ENCODE measurements around the gene MYO18B. TPM values are rescaled to one million over a fixed set of nuclear protein-coding genes. Genes with fewer than 3 reads are reported as not detected.

The MYO18B gene
- total RNA-seq, 1 experiment from 2014 or later, result 0.05 TPM

DNA sequence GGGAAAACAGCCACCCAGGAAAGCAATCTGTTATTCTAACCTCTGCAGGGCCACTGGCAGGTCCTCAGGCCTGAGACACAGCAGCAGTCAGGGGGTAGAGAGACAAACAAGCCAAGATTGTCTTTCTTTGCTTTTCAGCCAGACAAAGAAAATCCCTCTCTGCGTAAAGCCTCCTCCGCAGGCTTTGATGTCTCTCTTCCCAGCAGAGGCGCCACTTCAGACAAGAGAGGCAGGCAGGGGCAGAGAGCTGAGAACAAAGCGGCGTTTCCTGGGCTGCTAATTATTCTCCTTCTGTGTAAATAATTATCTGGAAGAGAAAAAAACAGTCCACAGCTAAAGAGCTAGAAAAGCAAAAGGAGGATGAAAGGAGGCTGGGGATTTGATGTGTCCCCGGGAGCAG is 324.5 kb downstream of the MYO18B start (continued):
- TF ChIP-seq, protein P1, sequence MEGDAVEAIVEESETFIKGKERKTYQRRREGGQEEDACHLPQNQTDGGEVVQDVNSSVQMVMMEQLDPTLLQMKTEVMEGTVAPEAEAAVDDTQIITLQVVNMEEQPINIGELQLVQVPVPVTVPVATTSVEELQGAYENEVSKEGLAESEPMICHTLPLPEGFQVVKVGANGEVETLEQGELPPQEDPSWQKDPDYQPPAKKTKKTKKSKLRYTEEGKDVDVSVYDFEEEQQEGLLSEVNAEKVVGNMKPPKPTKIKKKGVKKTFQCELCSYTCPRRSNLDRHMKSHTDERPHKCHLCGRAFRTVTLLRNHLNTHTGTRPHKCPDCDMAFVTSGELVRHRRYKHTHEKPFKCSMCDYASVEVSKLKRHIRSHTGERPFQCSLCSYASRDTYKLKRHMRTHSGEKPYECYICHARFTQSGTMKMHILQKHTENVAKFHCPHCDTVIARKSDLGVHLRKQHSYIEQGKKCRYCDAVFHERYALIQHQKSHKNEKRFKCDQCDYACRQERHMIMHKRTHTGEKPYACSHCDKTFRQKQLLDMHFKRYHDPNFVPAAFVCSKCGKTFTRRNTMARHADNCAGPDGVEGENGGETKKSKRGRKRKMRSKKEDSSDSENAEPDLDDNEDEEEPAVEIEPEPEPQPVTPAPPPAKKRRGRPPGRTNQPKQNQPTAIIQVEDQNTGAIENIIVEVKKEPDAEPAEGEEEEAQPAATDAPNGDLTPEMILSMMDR (IDR thresholded peaks at IDR 0.05 in 2 of 3, conservative IDR thresholded peaks at IDR 0.05 in 1 of 3; ENCODE audit: borderline replicate concordance in 1 of 3, insufficient read depth in 1 of 3, low read depth in 2 of 3, low read length in 2 of 3), result no peak
- no peak for TF ChIP-seq RAD21 (IDR thresholded peaks at IDR 0.05; ENCODE audit: low read depth)
- no peak for TF ChIP-seq CBX3 (IDR thresholded peaks at IDR 0.05; ENCODE audit: low read depth)
- TF ChIP-seq SIN3A (IDR thresholded peaks at IDR 0.05; ENCODE audit: low read depth), result no peak
- no peak for TF ChIP-seq CEBPB (IDR thresholded peaks at IDR 0.05; ENCODE audit: low read depth)
- no peak for TF ChIP-seq FOSL1 (IDR thresholded peaks at IDR 0.05; ENCODE audit: low read depth)

DNA sequence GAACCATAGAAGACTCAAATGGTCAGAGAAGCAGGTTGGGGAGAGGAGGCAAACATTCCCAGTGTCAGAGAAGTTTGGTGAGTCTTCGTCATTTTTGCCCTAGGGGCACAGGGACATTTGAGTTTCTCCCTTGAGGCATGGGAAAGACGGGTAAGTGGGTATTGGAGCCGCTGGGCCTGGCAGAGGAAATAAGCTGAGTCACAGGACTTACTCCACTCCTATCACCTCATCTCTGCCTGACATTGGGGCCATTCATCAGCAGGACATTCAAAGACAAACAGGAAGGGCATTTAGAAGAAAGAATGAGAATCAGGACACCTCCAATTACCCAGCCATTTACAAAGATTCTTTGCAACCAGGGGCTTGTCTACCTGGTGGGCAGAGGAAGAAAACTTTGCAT is 326.6 kb downstream of the MYO18B start:
- H3K4me2 ChIP-seq (ENCODE audit: low read length), result no peak overlapping the region
- RAD21 ChIA-PET (ENCODE audit: low non-redundant PET in 1 of 2, low total read pairs in 2 of 2, uncharacterized antibody in 2 of 2, unreplicated experiment in 2 of 2), result no interaction called here
- intact Hi-C loops (cut with micrococcal nuclease), result no loop called here
- no peaks in the 10 kb centered on the region for H4K20me1 ChIP-seq (ENCODE audit: insufficient read depth)
- no peaks in the 10 kb centered on the region for H3K4me1 ChIP-seq (ENCODE audit: control insufficient read depth in 1 of 2, insufficient read depth in 2 of 2, low read length in 2 of 2)
- no peak overlapping the region for H3K27ac ChIP-seq (ENCODE audit: low read depth, low read length)
- no peak overlapping the region for H3K4me3 ChIP-seq (replicated peaks in 1 of 2; ENCODE audit: low read depth in 1 of 2, low read length in 2 of 2)
- TF ChIP-seq YY1 (IDR thresholded peaks at IDR 0.05; ENCODE audit: extremely low read depth, insufficient replicate concordance, low read depth, low read length) (no peak), ELF1 (IDR thresholded peaks at IDR 0.05; ENCODE audit: borderline replicate concordance, low read depth) (no peak), CBX3 (IDR thresholded peaks at IDR 0.05; ENCODE audit: low read depth) (no peak), SRF (IDR thresholded peaks at IDR 0.05; ENCODE audit: low read depth) (no peak), CEBPB (IDR thresholded peaks at IDR 0.05; ENCODE audit: low read depth) (no peak), JUND (IDR thresholded peaks at IDR 0.05) (no peak), TCF7L2 (IDR thresholded peaks at IDR 0.05; ENCODE audit: borderline replicate concordance, extremely low read depth, insufficient read depth, insufficient read length) (no peak), FOSL1 (IDR thresholded peaks at IDR 0.05; ENCODE audit: low read depth) (no peak), SP1 (IDR thresholded peaks at IDR 0.05; ENCODE audit: low read depth) (no peak), EZH2phosphoT487 (IDR thresholded peaks at IDR 0.05; ENCODE audit: borderline replicate concordance) (no peak)
- TF ChIP-seq, protein P1 (IDR thresholded peaks at IDR 0.05 in 2 of 3, conservative IDR thresholded peaks at IDR 0.05 in 1 of 3; ENCODE audit: borderline replicate concordance in 1 of 3, insufficient read depth in 1 of 3, low read depth in 2 of 3, low read length in 2 of 3), result no peak
- TF ChIP-seq, protein P2, sequence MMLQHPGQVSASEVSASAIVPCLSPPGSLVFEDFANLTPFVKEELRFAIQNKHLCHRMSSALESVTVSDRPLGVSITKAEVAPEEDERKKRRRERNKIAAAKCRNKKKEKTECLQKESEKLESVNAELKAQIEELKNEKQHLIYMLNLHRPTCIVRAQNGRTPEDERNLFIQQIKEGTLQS (IDR thresholded peaks at IDR 0.05), result no peak
- TF ChIP-seq, protein P3, sequence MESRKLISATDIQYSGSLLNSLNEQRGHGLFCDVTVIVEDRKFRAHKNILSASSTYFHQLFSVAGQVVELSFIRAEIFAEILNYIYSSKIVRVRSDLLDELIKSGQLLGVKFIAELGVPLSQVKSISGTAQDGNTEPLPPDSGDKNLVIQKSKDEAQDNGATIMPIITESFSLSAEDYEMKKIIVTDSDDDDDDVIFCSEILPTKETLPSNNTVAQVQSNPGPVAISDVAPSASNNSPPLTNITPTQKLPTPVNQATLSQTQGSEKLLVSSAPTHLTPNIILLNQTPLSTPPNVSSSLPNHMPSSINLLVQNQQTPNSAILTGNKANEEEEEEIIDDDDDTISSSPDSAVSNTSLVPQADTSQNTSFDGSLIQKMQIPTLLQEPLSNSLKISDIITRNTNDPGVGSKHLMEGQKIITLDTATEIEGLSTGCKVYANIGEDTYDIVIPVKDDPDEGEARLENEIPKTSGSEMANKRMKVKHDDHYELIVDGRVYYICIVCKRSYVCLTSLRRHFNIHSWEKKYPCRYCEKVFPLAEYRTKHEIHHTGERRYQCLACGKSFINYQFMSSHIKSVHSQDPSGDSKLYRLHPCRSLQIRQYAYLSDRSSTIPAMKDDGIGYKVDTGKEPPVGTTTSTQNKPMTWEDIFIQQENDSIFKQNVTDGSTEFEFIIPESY (IDR thresholded peaks at IDR 0.05; ENCODE audit: extremely low read depth, insufficient replicate concordance, low read length), result no peak
- H3K27me3 ChIP-seq (ENCODE audit: insufficient read depth, low read length), result peaks cover 49% of the 10 kb centered on the region
- H3K9me2 ChIP-seq (ENCODE audit: insufficient read depth), result no peaks in the 10 kb centered on the region
- ATAC-seq (no peak), DNase-seq (ENCODE audit: low read depth, low spot score) (no peak)
- no TSS peak for BruUV-seq (replicated peaks)
- no peaks in the 10 kb centered on the region for H3K36me3 ChIP-seq (ENCODE audit: control insufficient read depth in 1 of 2, insufficient read depth in 2 of 2, low read length in 2 of 2)
- CTCF ChIA-PET, result no interaction called here
- H2AFZ ChIP-seq (ENCODE audit: low read depth, low read length, poor library complexity, severe bottlenecking), result no peak overlapping the region
- POLR2A ChIA-PET, result no interaction called here
- H3K9ac ChIP-seq (ENCODE audit: low read length), result no peak overlapping the region
- H3K9me3 ChIP-seq (ENCODE audit: control insufficient read depth in 1 of 2, insufficient read depth in 1 of 2, low read depth in 1 of 2, low read length in 2 of 2), result no peaks in the 10 kb centered on the region
- H3K79me2 ChIP-seq (ENCODE audit: insufficient read depth, low read length), result no peaks in the 10 kb centered on the region
